HuH-7 (cell line): ENCODE results near the gene AP1M2.

Source experiments
- DNase-seq: peaks from one replicate; pipeline ENCODE4 v3.0.0; 2011; ENCODE audit warnings: low spot score

The AP1M2 gene

GRCh38 chr19:10587022-10587838 lies at the start of gene AP1M2:
AP1M2 (minus strand) TSS chr19:10587312; CDS start chr19:10587231, 81 bp downstream.
- DNase-seq, result no peak

GRCh38 chr19:10636304-10636972 lies 49.3 kb upstream of the AP1M2 start:
- no peak for DNase-seq

- no peak for DNase-seq
Observed at GRCh38 chr19:10634963-10635362, 47.9 kb upstream of the AP1M2 start.

- DNase-seq, result no peak
Observed at GRCh38 chr19:10634430-10634829, 47.3 kb upstream of the AP1M2 start.

GRCh38 chr19:10631874-10632273 lies 44.8 kb upstream of the AP1M2 start:
- DNase-seq, result no peak

- no peak for DNase-seq
Observed at GRCh38 chr19:10625762-10626138, 38.6 kb upstream of the AP1M2 start.

GRCh38 chr19:10625003-10625761 lies 38.1 kb upstream of the AP1M2 start, which contains the start of gene SLC44A2:
SLC44A2 (plus strand) TSS chr19:10625553; CDS start chr19:10625634, 81 bp downstream.
- peak; percentile 45 for DNase-seq

GRCh38 chr19:10624585-10624984 lies 37.5 kb upstream of the AP1M2 start:
- no peak for DNase-seq

GRCh38 chr19:10621966-10622365 lies 34.9 kb upstream of the AP1M2 start:
- no peak for DNase-seq

GRCh38 chr19:10620786-10621185 lies 33.7 kb upstream of the AP1M2 start:
- DNase-seq, result no peak

- no peak for DNase-seq
Observed at GRCh38 chr19:10618846-10619245, 31.7 kb upstream of the AP1M2 start.

GRCh38 chr19:10617409-10618121 lies 30.5 kb upstream of the AP1M2 start:
- no peak for DNase-seq

- DNase-seq, result no peak
Observed at GRCh38 chr19:10615429-10616023, 28.4 kb upstream of the AP1M2 start.

GRCh38 chr19:10612499-10613119 lies 25.5 kb upstream of the AP1M2 start:
- DNase-seq, result no peak

GRCh38 chr19:10611907-10612306 lies 24.8 kb upstream of the AP1M2 start:
- DNase-seq, result no peak

- no peak for DNase-seq
Observed at GRCh38 chr19:10604460-10604980, 17.4 kb upstream of the AP1M2 start.

GRCh38 chr19:10603873-10604459 lies 16.9 kb upstream of the AP1M2 start:
- no peak for DNase-seq

- DNase-seq, result no peak
Observed at GRCh38 chr19:10603084-10603872, 16.2 kb upstream of the AP1M2 start.

GRCh38 chr19:10602330-10603083 lies 15.4 kb upstream of the AP1M2 start:
- peak; percentile 86 for DNase-seq
